ENCODE measurements around the gene CARD14. TPM values are rescaled to one million over a fixed set of nuclear protein-coding genes. Genes with fewer than 3 reads are reported as not detected.

CARD14 gene
- polyA plus RNA-seq, 1 experiment = not detected

GRCh38 chr17:80248894-80249710 lies 79.3 kb downstream of the CARD14 start:
- ChIA-PET CTCF (no interaction called here), POLR2A (no interaction called here)
- H3K9me3 ChIP-seq (ENCODE audit: control insufficient read depth, insufficient read depth, low read length) = peaks cover 2% of the 10 kb centered on the region; the same call in 1 of the 2 replicates
- no peak overlapping the region for H3K4me3 ChIP-seq (ENCODE audit: low read depth, low read length)
- no peak for DNase-seq (ENCODE audit: low read depth, low spot score)
- H3K27ac ChIP-seq (ENCODE audit: low read depth, low read length) = no peak overlapping the region
- H3K27me3 ChIP-seq (ENCODE audit: control insufficient read depth, insufficient read depth, low read length) = no peaks in the 10 kb centered on the region
- no peak for TF ChIP-seq CTCF (IDR thresholded peaks at IDR 0.05; ENCODE audit: low read depth, low read length)

DNA sequence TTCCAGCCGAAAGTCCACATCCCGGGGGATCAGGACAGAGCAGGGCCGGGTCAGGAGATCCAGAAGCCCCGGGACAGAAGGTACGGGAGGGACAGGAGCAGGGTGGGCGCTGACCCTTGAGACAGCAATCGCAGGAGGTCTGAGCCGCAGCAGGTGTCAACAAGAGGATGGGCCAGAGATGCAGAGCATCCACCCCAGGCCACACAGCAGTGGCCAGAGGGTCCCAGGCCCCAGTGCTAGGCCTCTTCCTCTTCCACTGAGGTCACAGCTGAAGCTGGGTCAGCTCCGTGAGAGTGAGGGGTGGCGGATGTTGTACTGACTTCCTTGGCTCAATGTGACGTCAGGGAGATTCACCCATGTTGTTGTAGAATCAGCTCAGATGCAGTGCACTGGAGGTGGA lies 82.1 kb downstream of the CARD14 start:
- Histone ChIP-seq H3K9me3 (ENCODE audit: control insufficient read depth, insufficient read depth, low read length) (peaks cover 2% of the 10 kb centered on the region; the same call in 1 of the 2 replicates), H3K27ac (ENCODE audit: low read depth, low read length) (no peak overlapping the region), H3K4me3 (ENCODE audit: low read depth, low read length) (no peak overlapping the region), H3K27me3 (ENCODE audit: control insufficient read depth, insufficient read depth, low read length) (no peaks in the 10 kb centered on the region)
- TF ChIP-seq CTCF (IDR thresholded peaks at IDR 0.05; ENCODE audit: low read depth, low read length) = no peak
- DNase-seq (ENCODE audit: low read depth, low spot score) = no peak
- CTCF ChIA-PET = interaction anchor here (0.6 kb wide), 1 partner anchor 56 kb away, joined by 3 read pairs; no protein-coding TSS in a partner anchor
- POLR2A ChIA-PET = no interaction called here

DNA sequence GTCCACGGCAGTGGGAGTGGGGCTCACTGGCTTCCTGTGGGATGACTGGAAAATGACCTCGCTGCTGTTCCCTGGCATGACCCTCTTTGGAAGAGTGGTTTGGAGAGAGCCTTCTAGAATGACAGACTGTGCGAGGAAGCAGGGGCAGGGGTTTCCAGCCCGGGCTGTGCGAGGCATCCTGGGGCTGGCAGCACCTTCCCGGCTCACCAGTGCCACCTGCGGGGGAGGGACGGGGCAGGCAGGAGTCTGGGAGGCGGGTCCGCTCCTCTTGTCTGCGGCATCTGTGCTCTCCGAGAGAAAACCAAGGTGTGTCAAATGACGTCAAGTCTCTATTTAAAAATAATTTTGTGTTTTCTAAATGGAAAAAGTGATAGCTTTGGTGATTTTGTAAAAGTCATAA lies 83.0 kb downstream of the CARD14 start:
- no peak overlapping the region for H3K4me3 ChIP-seq (ENCODE audit: low read depth, low read length)
- no peak overlapping the region for H3K27ac ChIP-seq (ENCODE audit: low read depth, low read length)
- H3K27me3 ChIP-seq (ENCODE audit: control insufficient read depth, insufficient read depth, low read length) = no peaks in the 10 kb centered on the region
- H3K9me3 ChIP-seq (ENCODE audit: control insufficient read depth, insufficient read depth, low read length) = peaks cover 2% of the 10 kb centered on the region; the same call in 1 of the 2 replicates
- CTCF ChIA-PET = no interaction called here
- peak; percentile 34 for TF ChIP-seq CTCF (IDR thresholded peaks at IDR 0.05; ENCODE audit: low read depth, low read length)
- DNase-seq (ENCODE audit: low read depth, low spot score) = no peak
- POLR2A ChIA-PET = no interaction called here

DNA sequence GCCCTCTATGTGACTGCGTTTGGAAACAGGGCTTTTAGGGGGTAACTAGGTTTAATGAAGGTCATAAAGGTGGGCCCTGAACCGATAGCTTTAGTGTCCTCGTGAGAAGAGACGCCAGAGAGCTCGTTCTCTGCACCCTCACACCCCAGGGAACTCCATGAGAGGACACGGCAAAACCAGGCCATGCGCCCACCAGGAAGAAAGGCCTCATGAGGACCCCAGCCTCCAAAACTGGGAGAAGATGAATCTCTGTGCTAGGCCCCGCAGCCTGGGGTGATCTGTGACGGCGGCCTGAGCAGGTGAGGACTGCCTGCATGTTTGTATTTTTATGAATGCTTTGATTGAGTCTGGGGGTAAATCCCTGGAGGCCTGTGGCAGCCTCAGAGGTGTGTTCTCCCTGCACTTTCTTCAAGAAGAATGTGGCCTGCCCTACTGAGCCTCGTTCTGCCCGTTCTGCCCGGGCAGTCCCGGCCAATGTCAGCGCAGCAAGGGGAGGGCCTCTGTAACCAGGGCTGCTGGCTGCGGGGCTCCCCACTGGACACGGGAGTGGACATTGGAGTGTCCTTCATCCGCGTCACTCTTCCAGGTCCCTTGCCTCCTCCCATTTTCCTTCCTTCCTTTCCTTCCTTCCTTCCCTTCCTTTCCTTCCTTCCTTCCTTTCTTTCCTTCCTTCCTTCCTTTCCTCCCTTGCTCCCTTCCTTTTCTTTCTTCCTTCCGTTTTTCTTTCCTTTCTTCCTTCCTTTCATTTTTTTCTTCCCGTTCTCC lies 84.0 kb downstream of the CARD14 start:
- H3K27me3 ChIP-seq (ENCODE audit: control insufficient read depth, insufficient read depth, low read length) = no peaks in the 10 kb centered on the region
- peak overlapping the region; percentile 88 for H3K27ac ChIP-seq (ENCODE audit: low read depth, low read length)
- TF ChIP-seq CTCF (IDR thresholded peaks at IDR 0.05; ENCODE audit: low read depth, low read length) = no peak
- ChIA-PET CTCF (no interaction called here), POLR2A (interaction anchor here (0.6 kb wide), 1 partner anchor 32 kb away, joined by 3 read pairs; no protein-coding TSS in a partner anchor)
- DNase-seq (ENCODE audit: low read depth, low spot score) = no peak
- peaks cover 2% of the 10 kb centered on the region; the same call in 1 of the 2 replicates for H3K9me3 ChIP-seq (ENCODE audit: control insufficient read depth, insufficient read depth, low read length)
- no peak overlapping the region for H3K4me3 ChIP-seq (ENCODE audit: low read depth, low read length)

Measured in AG04450 (cell line).